Nephron (organoid): ENCODE measurements around the gene NUP37.
A peak's percentile ranks its signal among the peaks of the same experiment; 100 is the strongest.

Source experiments
- H3K27ac Mint-ChIP-seq, 3 experiments: 2 replicates each; pipeline ENCODE4 v1.8.0; 2020; ENCODE audit warnings: mixed read lengths in 3 of 3, mild to moderate bottlenecking in 2 of 3, moderate library complexity in 1 of 3
- H3K27me3 Mint-ChIP-seq: 2 replicates; pipeline ENCODE4 v1.8.0; 2021; ENCODE audit warnings: low read depth, mild to moderate bottlenecking, moderate library complexity, mixed read lengths
- H3K36me3 Mint-ChIP-seq: 2 replicates; pipeline ENCODE4 v1.8.0; 2020; ENCODE audit warnings: low read depth, mixed read lengths
- H3K4me1 Mint-ChIP-seq: 2 replicates; pipeline ENCODE4 v1.8.0; 2020; ENCODE audit warnings: mixed read lengths
- H3K4me3 Mint-ChIP-seq, 3 experiments: 2 replicates each; pipeline ENCODE4 v1.8.0; 2020; ENCODE audit warnings: mild to moderate bottlenecking in 3 of 3, mixed read lengths in 3 of 3, moderate library complexity in 2 of 3
- H3K9me3 Mint-ChIP-seq: 2 replicates; pipeline ENCODE4 v1.8.0; 2020; ENCODE audit warnings: mixed read lengths
- CTCF ChIP-seq, 3 experiments: fragments of 200-600 bp; sonication (generic); IDR thresholded peaks; one replicate each; pipeline ENCODE4 v1.5.0; 2021; ENCODE audit warnings: antibody characterized with exemption in 3 of 3; ENCODE audit not compliant: unreplicated experiment in 3 of 3

NUP37 gene

GRCh38 chr12:102052192-102053061 is 67.5 kb downstream of the NUP37 start:
- Mint-ChIP-seq H3K36me3 (peaks cover 51% of the 10 kb centered on the region), H3K4me1 (no peaks in the 10 kb centered on the region), H3K27me3 (no peaks in the 10 kb centered on the region), H3K27ac (peak overlapping the region in 1 of 3 experiments; percentile 2), H3K9me3 (peaks cover 3% of the 10 kb centered on the region), H3K4me3 (no peak overlapping the region)
- TF ChIP-seq CTCF (IDR thresholded peaks at IDR 0.05; ENCODE audit: unreplicated experiment in 3 of 3): no peak

GRCh38 chr12:102051431-102051965 is 68.4 kb downstream of the NUP37 start:
- no peaks in the 10 kb centered on the region for H3K27me3 Mint-ChIP-seq

GRCh38 chr12:102050660-102051430 is 69.1 kb downstream of the NUP37 start:
- H3K27me3 Mint-ChIP-seq: no peaks in the 10 kb centered on the region

More at GRCh38 chr12:102051431-102051965, 68.4 kb downstream of the NUP37 start:
- Mint-ChIP-seq H3K4me1 (no peaks in the 10 kb centered on the region), H3K27ac (peak overlapping the region in 1 of 3 experiments; percentile 2), H3K4me3 (no peak overlapping the region), H3K9me3 (peaks cover 3% of the 10 kb centered on the region), H3K36me3 (peaks cover 41% of the 10 kb centered on the region)
- TF ChIP-seq CTCF (IDR thresholded peaks at IDR 0.05; ENCODE audit: unreplicated experiment in 3 of 3): no peak

GRCh38 chr12:102043928-102044327 is 76.0 kb downstream of the NUP37 start:
- Mint-ChIP-seq H3K27me3 (no peaks in the 10 kb centered on the region), H3K4me1 (no peaks in the 10 kb centered on the region), H3K9me3 (no peaks in the 10 kb centered on the region), H3K4me3 (no peak overlapping the region), H3K36me3 (peaks cover 11% of the 10 kb centered on the region), H3K27ac (no peak overlapping the region)
- TF ChIP-seq CTCF (IDR thresholded peaks at IDR 0.05; ENCODE audit: unreplicated experiment in 3 of 3): no peak

More at GRCh38 chr12:102050660-102051430, 69.1 kb downstream of the NUP37 start:
- Mint-ChIP-seq H3K4me1 (no peaks in the 10 kb centered on the region), H3K4me3 (no peak overlapping the region), H3K27ac (no peak overlapping the region), H3K36me3 (peaks cover 35% of the 10 kb centered on the region), H3K9me3 (peaks cover 3% of the 10 kb centered on the region)
- no peak for TF ChIP-seq CTCF (IDR thresholded peaks at IDR 0.05; ENCODE audit: unreplicated experiment in 3 of 3)

- Mint-ChIP-seq H3K4me1 (peaks cover 2% of the 10 kb centered on the region), H3K36me3 (peaks cover 42% of the 10 kb centered on the region), H3K27me3 (no peaks in the 10 kb centered on the region), H3K9me3 (no peaks in the 10 kb centered on the region), H3K27ac (no peak overlapping the region), H3K4me3 (no peak overlapping the region)
- no peak for TF ChIP-seq CTCF (IDR thresholded peaks at IDR 0.05; ENCODE audit: unreplicated experiment in 3 of 3)
Measured at GRCh38 chr12:102033991-102034745, 85.7 kb downstream of the NUP37 start.
